ENCODE measurements around the gene ZBTB17. TPM values are rescaled to one million over a fixed set of nuclear protein-coding genes. Genes with fewer than 3 reads are reported as not detected.
"Not testable (repeated sequence)": the region's sequence is repeated elsewhere in the genome, so short reads cannot be mapped to it uniquely, and the experiment has no call there.

The ZBTB17 gene
- polyA plus RNA-seq, 1 experiment, result 43.3 TPM

GRCh38 chr1:15928971-15929965, 46.6 kb downstream of the ZBTB17 start:
- CTCF ChIA-PET, result no interaction called here
- DNase-seq (ENCODE audit: low read depth), result no peak
- POLR2A ChIA-PET, result no interaction called here
- no peak for TF ChIP-seq CTCF (IDR thresholded peaks at IDR 0.05; ENCODE audit: insufficient read depth, low read depth, low read length)
- no peak overlapping the region for H3K4me3 ChIP-seq (ENCODE audit: low read depth, low read length)
- peaks cover 30% of the 10 kb centered on the region for H3K36me3 ChIP-seq (ENCODE audit: control insufficient read depth, insufficient read depth, low read length)
- no peaks in the 10 kb centered on the region for H3K27me3 ChIP-seq (ENCODE audit: control insufficient read depth, insufficient read depth, low read length)

- POLR2A ChIA-PET; H3K27me3 ChIP-seq (ENCODE audit: control insufficient read depth, insufficient read depth, low read length); DNase-seq (ENCODE audit: low read depth); H3K4me3 ChIP-seq (ENCODE audit: low read depth, low read length): not testable (repeated sequence)
- CTCF ChIA-PET, result interaction anchor here (1.0 to 2.1 kb wide), 3 partner anchors 23 to 134 kb away, joined by 3 to 7 read pairs (median 6); no protein-coding TSS in a partner anchor
- H3K36me3 ChIP-seq (ENCODE audit: control insufficient read depth, insufficient read depth, low read length), result peaks cover 21% of the 10 kb centered on the region
Observed at GRCh38 chr1:15926448-15926847, 49.5 kb downstream of the ZBTB17 start.

- Histone ChIP-seq H3K36me3 (ENCODE audit: control insufficient read depth, insufficient read depth, low read length) (peaks cover 5% of the 10 kb centered on the region), H3K27me3 (ENCODE audit: control insufficient read depth, insufficient read depth, low read length) (no peaks in the 10 kb centered on the region), H3K4me3 (ENCODE audit: low read depth, low read length) (no peak overlapping the region)
- DNase-seq (ENCODE audit: low read depth), result no peak
- TF ChIP-seq CTCF (IDR thresholded peaks at IDR 0.05; ENCODE audit: insufficient read depth, low read depth, low read length), result no peak
- POLR2A ChIA-PET, result no interaction called here
- CTCF ChIA-PET, result interaction anchor here (0.6 to 1.3 kb wide), 2 partner anchors 9 to 123 kb away, joined by 3 to 4 read pairs; no protein-coding TSS in a partner anchor
Observed at GRCh38 chr1:15923241-15923640, 52.7 kb downstream of the ZBTB17 start.

- H3K4me3 ChIP-seq (ENCODE audit: low read depth, low read length), result no peak overlapping the region
- ChIA-PET POLR2A (no interaction called here), CTCF (interaction anchor here (1.1 kb wide), 1 partner anchor 139 kb away, joined by 3 read pairs; no protein-coding TSS in a partner anchor)
- no peak for TF ChIP-seq CTCF (IDR thresholded peaks at IDR 0.05; ENCODE audit: insufficient read depth, low read depth, low read length)
- peak; percentile 38 for DNase-seq (ENCODE audit: low read depth)
- H3K27me3 ChIP-seq (ENCODE audit: control insufficient read depth, insufficient read depth, low read length), result no peaks in the 10 kb centered on the region
- H3K36me3 ChIP-seq (ENCODE audit: control insufficient read depth, insufficient read depth, low read length), result peaks cover 5% of the 10 kb centered on the region; the same call in 1 of the 2 replicates
Observed at GRCh38 chr1:15918962-15919715, 56.8 kb downstream of the ZBTB17 start.

GRCh38 chr1:15916916-15917315, 59.0 kb downstream of the ZBTB17 start:
- POLR2A ChIA-PET, result no interaction called here
- no peak for DNase-seq (ENCODE audit: low read depth)
- Histone ChIP-seq H3K4me3 (ENCODE audit: low read depth, low read length) (no peak overlapping the region), H3K36me3 (ENCODE audit: control insufficient read depth, insufficient read depth, low read length) (0 out of 2 replicates have a peak, but pooled peaks cover 3% of the 10 kb centered on the region), H3K27me3 (ENCODE audit: control insufficient read depth, insufficient read depth, low read length) (no peaks in the 10 kb centered on the region)
- CTCF ChIA-PET, result no interaction called here
- TF ChIP-seq CTCF (IDR thresholded peaks at IDR 0.05; ENCODE audit: insufficient read depth, low read depth, low read length), result no peak
